H9 (cell line): ENCODE data around the gene COIL. TPM values are rescaled to one million over a fixed set of nuclear protein-coding genes. Genes with fewer than 3 reads are reported as not detected.

Experiments
- DNase-seq: peaks from one replicate; pipeline ENCODE4 v3.0.0-alpha.2; 2017
- H2AFZ ChIP-seq: one replicate; pipeline ENCODE4 v1.6.1; 2013; ENCODE audit warnings: mild to moderate bottlenecking, low read length, control low read depth, moderate library complexity
- H2AK5ac ChIP-seq: 2 replicates; pipeline ENCODE4 v1.6.1; 2013; ENCODE audit warnings: low read length, control low read depth, mixed read lengths; ENCODE audit not compliant: insufficient read length
- H2BK120ac ChIP-seq: one replicate; pipeline ENCODE4 v1.6.1; 2013; ENCODE audit warnings: low read depth, mild to moderate bottlenecking, low read length, control low read depth, inconsistent platforms; ENCODE audit not compliant: poor library complexity, severe bottlenecking
- H2BK12ac ChIP-seq: 2 replicates; pipeline ENCODE4 v1.6.1; 2013; ENCODE audit warnings: low read length, control low read depth, mixed read lengths, low read depth; ENCODE audit not compliant: insufficient read length
- H2BK15ac ChIP-seq: 2 replicates; pipeline ENCODE4 v1.6.1; 2013; ENCODE audit warnings: low read depth, low read length, control low read depth
- H2BK20ac ChIP-seq: one replicate; pipeline ENCODE4 v1.6.1; 2013; ENCODE audit warnings: low read depth, mild to moderate bottlenecking, low read length, control low read depth, inconsistent platforms; ENCODE audit not compliant: poor library complexity, severe bottlenecking
- H2BK5ac ChIP-seq: 2 replicates; pipeline ENCODE4 v1.6.1; 2013; ENCODE audit warnings: low read length, control low read depth, mixed read lengths; ENCODE audit not compliant: insufficient read length
- H3K14ac ChIP-seq: 2 replicates; pipeline ENCODE4 v1.6.1; 2013; ENCODE audit warnings: low read length, control low read depth; ENCODE audit not compliant: insufficient read depth
- H3K18ac ChIP-seq: 2 replicates; pipeline ENCODE4 v1.6.1; 2013; ENCODE audit warnings: low read depth, mild to moderate bottlenecking, mixed read lengths, low read length, control low read depth; ENCODE audit not compliant: insufficient read length
- H3K23ac ChIP-seq: 2 replicates; pipeline ENCODE4 v1.6.1; 2013; ENCODE audit warnings: low read length, control low read depth, mixed read lengths, low read depth; ENCODE audit not compliant: insufficient read length
- H3K23me2 ChIP-seq: 2 replicates; pipeline ENCODE4 v1.6.1; 2013; ENCODE audit warnings: low read depth, mild to moderate bottlenecking, mixed read lengths, low read length, control low read depth; ENCODE audit not compliant: insufficient read length, poor library complexity, severe bottlenecking
- H3K27ac ChIP-seq: 2 replicates; pipeline ENCODE4 v1.5.1; 2013; ENCODE audit warnings: low read length, control low read depth, mixed read lengths, low read depth; ENCODE audit not compliant: insufficient read length
- H3K27me3 ChIP-seq: 2 replicates; pipeline ENCODE4 v1.6.1; 2013; ENCODE audit warnings: low read length, control low read depth, inconsistent platforms; ENCODE audit not compliant: insufficient read depth
- H3K4ac ChIP-seq: 2 replicates; pipeline ENCODE4 v1.6.1; 2013; ENCODE audit warnings: low read depth, mild to moderate bottlenecking, control low read depth, inconsistent platforms, low read length, moderate library complexity
- H3K4me1 ChIP-seq: 2 replicates; pipeline ENCODE4 v1.6.1; 2013; ENCODE audit warnings: low read length, control low read depth, inconsistent platforms; ENCODE audit not compliant: insufficient read depth
- H3K4me2 ChIP-seq: 2 replicates; pipeline ENCODE4 v1.6.1; 2013; ENCODE audit warnings: low read length, control low read depth, mixed read lengths; ENCODE audit not compliant: insufficient read length, insufficient read depth
- H3K56ac ChIP-seq: 2 replicates; pipeline ENCODE4 v1.6.1; 2013; ENCODE audit warnings: low read depth, mild to moderate bottlenecking, mixed read lengths, low read length, control low read depth; ENCODE audit not compliant: insufficient read length
- H3K79me1 ChIP-seq: 2 replicates; pipeline ENCODE4 v1.6.1; 2013; ENCODE audit warnings: low read depth, mild to moderate bottlenecking, moderate library complexity, low read length, control low read depth, inconsistent platforms; ENCODE audit not compliant: insufficient read depth, poor library complexity, severe bottlenecking
- H3K79me2 ChIP-seq: 2 replicates; pipeline ENCODE4 v1.6.1; 2013; ENCODE audit warnings: low read length, control low read depth, inconsistent platforms; ENCODE audit not compliant: insufficient read depth
- H3K9ac ChIP-seq: 2 replicates; pipeline ENCODE4 v1.6.1; 2013; ENCODE audit warnings: low read length, control low read depth, mixed read lengths; ENCODE audit not compliant: insufficient read length; ENCODE audit errors: extremely low read depth
- H3K9me3 ChIP-seq: one replicate; pipeline ENCODE4 v1.6.1; 2013; ENCODE audit warnings: low read depth, low read length, inconsistent platforms; ENCODE audit not compliant: control insufficient read depth
- H3T11ph ChIP-seq: one replicate; pipeline ENCODE4 v1.6.1; 2013; ENCODE audit warnings: mild to moderate bottlenecking, low read length, control low read depth, inconsistent platforms
- H4K20me1 ChIP-seq: one replicate; pipeline ENCODE4 v1.6.1; 2013; ENCODE audit not compliant: control insufficient read depth, insufficient read length, insufficient read depth
- H4K5ac ChIP-seq: 2 replicates; pipeline ENCODE4 v1.6.1; 2013; ENCODE audit warnings: low read depth, mild to moderate bottlenecking, mixed read lengths, low read length, control low read depth; ENCODE audit not compliant: insufficient read length
- H4K8ac ChIP-seq: replicated peaks from 2 replicates; pipeline ENCODE4 v1.6.1; 2013; ENCODE audit warnings: low read length, control low read depth, mixed read lengths, low read depth; ENCODE audit not compliant: insufficient read length
- H4K91ac ChIP-seq: 2 replicates; pipeline ENCODE4 v1.6.1; 2013; ENCODE audit warnings: low read depth, mild to moderate bottlenecking, moderate library complexity, mixed read lengths, low read length, control low read depth; ENCODE audit not compliant: insufficient read length
- H3K27ac Mint-ChIP-seq, 3 experiments: 2 replicates in 2 of 3; 3 replicates in 1 of 3; pipeline ENCODE4 v1.8.0; 2020 to 2021; ENCODE audit warnings: mixed read lengths in 3 of 3, mild to moderate bottlenecking in 1 of 3, moderate library complexity in 1 of 3
- H3K27me3 Mint-ChIP-seq: 2 replicates; pipeline ENCODE4 v1.8.0; 2021; ENCODE audit warnings: low read depth, mild to moderate bottlenecking, moderate library complexity, mixed read lengths
- H3K36me3 Mint-ChIP-seq, 3 experiments: 2 replicates in 2 of 3; 3 replicates in 1 of 3; pipeline ENCODE4 v1.8.0; 2020 to 2021; ENCODE audit warnings: low read depth in 3 of 3, mixed read lengths in 3 of 3; ENCODE audit not compliant: insufficient read depth in 1 of 3
- H3K4me1 Mint-ChIP-seq, 2 experiments: 2 replicates each; pipeline ENCODE4 v1.8.0; 2020; ENCODE audit warnings: mixed read lengths in 2 of 2
- H3K4me3 Mint-ChIP-seq, 2 experiments: 2 replicates in 1 of 2; 3 replicates in 1 of 2; pipeline ENCODE4 v1.8.0; 2020 to 2021; ENCODE audit warnings: mild to moderate bottlenecking in 2 of 2, mixed read lengths in 2 of 2, moderate library complexity in 1 of 2
- H3K9me3 Mint-ChIP-seq, 2 experiments: 2 replicates in 1 of 2; 3 replicates in 1 of 2; pipeline ENCODE4 v1.8.0; 2020; ENCODE audit warnings: mild to moderate bottlenecking in 2 of 2, mixed read lengths in 2 of 2, moderate library complexity in 1 of 2
- CTCF ChIP-seq: fragments of 200-600 bp; sonication (generic); conservative IDR thresholded peaks from 3 replicates; pipeline ENCODE4 v1.8.0; 2021; ENCODE audit warnings: antibody characterized with exemption, mild to moderate bottlenecking
- WGBS: extraction: QIAGEN DNeasy Blood & Tissue Kit; methylation state at CpG from one replicate; pipeline ENCODE4 v1.1.7; 2013; ENCODE audit warnings: missing lambda C conversion rate, low lambda C conversion rate, mixed read lengths; ENCODE audit not compliant: insufficient read length; ENCODE audit errors: extremely low coverage; 5-methylcytosine and 5-hydroxymethylcytosine counted together
- total RNA-seq: library from RNA; stranded (reverse); gene quantifications from 2 replicates; pipeline ENCODE4 v1.2.1, GENCODE V29; 2021

The COIL gene
- total RNA-seq, 1 experiment from 2014 or later: 21.5 TPM

- Mint-ChIP-seq H3K36me3 (no peaks in the 10 kb centered on the region), H3K27me3 (peaks cover 32% of the 10 kb centered on the region), H3K9me3 (peaks cover 0 to 7% of the 10 kb centered on the region in 2 experiments; a peak in 2 of 5 replicates), H3K4me3 (no peak overlapping the region), H3K4me1 (peaks cover 10 to 14% of the 10 kb centered on the region in 2 experiments), H3K27ac (no peak overlapping the region)
- H3K18ac ChIP-seq: no peak overlapping the region
- H3K56ac ChIP-seq: no peak overlapping the region
- no peaks in the 10 kb centered on the region for H3K79me1 ChIP-seq
- no peak overlapping the region for H4K8ac ChIP-seq
- no peak overlapping the region for H3T11ph ChIP-seq
- H4K20me1 ChIP-seq: no peaks in the 10 kb centered on the region
- no peak overlapping the region for H2BK20ac ChIP-seq
- DNase-seq: no peak
- H3K9ac ChIP-seq: no peak overlapping the region
- no peak overlapping the region for H2BK5ac ChIP-seq
- no peak overlapping the region for H2AFZ ChIP-seq
- no CpG with 5 or more reads among the region's 4 CpGs for WGBS
- no peaks in the 10 kb centered on the region for H3K9me3 ChIP-seq
- no peak overlapping the region for H3K14ac ChIP-seq
- TF ChIP-seq CTCF: no peak
- no peak overlapping the region for H2BK15ac ChIP-seq
- H2BK120ac ChIP-seq: no peak overlapping the region
- H4K5ac ChIP-seq: no peak overlapping the region
- no peak overlapping the region for H3K23ac ChIP-seq
- H3K23me2 ChIP-seq: peaks cover 20% of the 10 kb centered on the region
- H3K4ac ChIP-seq: no peak overlapping the region
- H3K27ac ChIP-seq: no peak overlapping the region
- no peak overlapping the region for H2AK5ac ChIP-seq
- H3K4me1 ChIP-seq: no peaks in the 10 kb centered on the region; the same call in 1 of the 2 replicates
- H3K79me2 ChIP-seq: no peaks in the 10 kb centered on the region; the same call in 1 of the 2 replicates
- H3K27me3 ChIP-seq: peaks cover 2% of the 10 kb centered on the region; the same call in 1 of the 2 replicates
- no peak overlapping the region for H2BK12ac ChIP-seq
- no peak overlapping the region for H4K91ac ChIP-seq
- no peak overlapping the region for H3K4me2 ChIP-seq
These were observed 43.1 kb downstream of the COIL start for GRCh38 chr17:56917559-56918296.
